NCI-H82 treated with DMSO at 0.1 percent for 48 hours (cell line): ENCODE results near the gene PON3.

Experiments used
- DNase-seq: peaks from one replicate; lab custom pipeline; 2025; ENCODE audit not compliant: unreplicated experiment; lab: John Stamatoyannopoulos, UW

The PON3 gene

DNA sequence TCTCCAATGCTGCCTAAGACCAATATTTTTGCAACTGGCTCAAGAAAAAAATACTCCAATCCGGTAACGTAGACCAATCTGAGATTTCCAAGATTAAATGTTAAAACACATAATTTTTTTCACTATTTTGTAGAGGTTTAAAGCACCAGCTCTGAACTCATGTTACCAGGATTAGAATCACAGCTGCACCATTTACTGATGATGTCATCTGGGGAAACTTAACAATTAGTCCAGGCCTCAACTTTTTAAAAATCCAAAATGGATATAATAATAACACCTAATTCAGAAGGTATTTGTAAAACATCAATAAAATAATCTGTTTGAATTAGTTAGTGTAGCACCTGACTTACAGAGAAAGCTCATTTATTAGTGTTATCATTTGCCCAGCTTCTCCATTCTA, 86.2 kb downstream of the PON3 start:
- no peak for DNase-seq
